ENCODE measurements around the gene SHD.
"Not testable (repeated sequence)": the region's sequence is repeated elsewhere in the genome, so short reads cannot be mapped to it uniquely, and the experiment has no call there.

Gene SHD, protein sequence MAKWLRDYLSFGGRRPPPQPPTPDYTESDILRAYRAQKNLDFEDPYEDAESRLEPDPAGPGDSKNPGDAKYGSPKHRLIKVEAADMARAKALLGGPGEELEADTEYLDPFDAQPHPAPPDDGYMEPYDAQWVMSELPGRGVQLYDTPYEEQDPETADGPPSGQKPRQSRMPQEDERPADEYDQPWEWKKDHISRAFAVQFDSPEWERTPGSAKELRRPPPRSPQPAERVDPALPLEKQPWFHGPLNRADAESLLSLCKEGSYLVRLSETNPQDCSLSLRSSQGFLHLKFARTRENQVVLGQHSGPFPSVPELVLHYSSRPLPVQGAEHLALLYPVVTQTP

DNA sequence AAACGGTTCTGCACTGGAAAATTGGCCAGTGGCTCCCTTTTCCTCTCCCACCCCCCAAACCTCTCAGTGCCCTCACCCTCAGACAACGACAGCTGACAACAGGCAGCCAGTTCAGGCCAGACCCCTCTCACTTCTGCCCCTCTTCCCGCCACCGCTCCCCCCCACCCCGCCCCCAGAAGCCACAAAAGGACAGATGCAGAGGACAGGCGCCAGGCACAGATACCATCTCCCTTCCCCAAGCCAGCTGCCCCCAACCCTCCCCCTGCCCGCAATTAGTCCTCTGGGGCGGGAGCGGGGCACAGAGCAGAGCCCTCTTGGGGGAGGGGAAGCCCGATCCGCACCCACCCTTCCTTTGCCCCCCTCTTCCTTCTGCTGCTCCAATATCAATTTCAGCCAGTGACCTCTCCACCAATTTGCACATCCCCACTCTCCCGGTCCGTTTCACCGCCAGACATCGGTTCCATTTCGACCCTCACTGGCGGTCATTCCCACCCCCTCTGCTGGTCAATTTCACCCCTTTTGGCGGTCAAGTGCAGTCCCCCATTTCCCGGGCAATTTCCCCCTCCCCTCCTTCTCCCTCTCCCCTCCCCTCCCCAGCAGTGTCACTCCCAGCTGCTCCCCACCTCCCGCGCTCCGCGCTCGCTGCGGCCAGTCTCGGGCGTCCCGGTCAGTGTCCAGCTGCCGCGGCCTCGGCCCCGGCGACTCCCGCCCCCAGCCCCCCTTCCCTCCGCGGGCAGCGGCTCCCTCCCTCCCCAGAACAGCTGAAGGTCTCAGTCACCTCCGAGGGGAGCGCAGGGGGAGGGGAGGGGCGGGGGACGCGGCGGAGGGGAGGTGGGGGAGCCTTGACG, at the start of gene SHD:
SHD (plus strand) TSS at position 848 of the 848 bp plus-strand sequence. CDS start 798 bp downstream, outside the sequence.
- no peak for DNase-seq (ENCODE audit: low spot score)

DNA sequence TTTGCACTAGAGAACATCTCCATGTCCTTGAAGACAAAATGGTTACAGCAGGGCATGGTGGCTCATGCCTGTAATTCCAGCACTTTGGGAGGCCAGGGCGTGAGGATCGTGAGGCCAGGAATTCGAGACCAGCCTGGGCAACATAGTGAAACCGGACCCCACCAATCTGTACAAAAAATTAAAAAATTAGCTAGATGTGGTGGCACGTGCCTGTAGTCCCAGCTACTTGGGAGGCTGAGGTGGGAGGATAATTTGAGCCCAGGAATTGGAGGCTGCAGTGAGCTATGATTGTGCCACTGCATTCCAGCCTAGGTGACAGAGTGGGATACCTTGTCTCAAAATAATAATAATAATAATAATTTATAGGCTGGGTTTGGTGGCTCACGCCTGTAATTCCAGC, 48.8 kb upstream of the SHD start:
- DNase-seq (ENCODE audit: low spot score): not testable (repeated sequence)

DNA sequence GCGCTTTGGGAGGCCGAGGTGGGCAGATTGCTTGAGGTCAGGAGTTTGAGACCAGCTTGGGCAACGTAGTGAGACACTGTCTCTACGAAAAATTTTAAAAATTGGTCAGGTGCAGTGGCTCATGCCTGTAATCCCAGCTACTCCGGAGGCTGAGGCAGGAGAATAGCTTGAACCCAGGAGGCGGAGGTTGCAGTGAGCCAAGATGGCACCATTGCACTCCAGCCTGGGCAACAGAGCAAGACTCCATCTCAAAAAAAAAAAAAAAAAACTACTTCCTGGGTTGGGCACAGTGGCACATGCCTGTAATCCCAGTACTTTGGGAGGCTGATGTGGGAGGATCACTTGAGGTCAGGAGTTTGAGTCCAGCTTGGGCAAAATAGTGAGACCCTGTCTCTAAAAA, 47.5 kb upstream of the SHD start:
- not testable (repeated sequence) for DNase-seq (ENCODE audit: low spot score)

DNA sequence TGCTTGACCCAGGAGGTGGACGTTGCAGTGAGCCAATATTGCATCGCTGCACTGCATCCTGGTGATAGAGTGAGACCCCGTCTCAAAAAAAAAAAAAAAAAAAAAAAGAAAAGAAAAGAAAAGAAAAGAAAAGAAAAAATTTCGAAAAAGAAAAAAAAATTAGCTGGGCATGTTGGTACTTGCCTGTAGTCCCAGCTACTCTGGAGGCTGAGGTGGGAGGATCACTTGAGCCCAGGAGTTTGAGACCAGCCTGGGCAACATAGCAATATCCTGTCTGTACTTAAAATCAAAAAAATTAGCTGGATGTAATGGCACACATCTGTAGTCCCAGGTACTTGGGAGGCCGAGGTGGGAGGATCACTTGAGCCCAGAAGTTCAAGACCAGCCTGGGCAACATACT, 46.9 kb upstream of the SHD start:
- not testable (repeated sequence) for DNase-seq (ENCODE audit: low spot score)

DNA sequence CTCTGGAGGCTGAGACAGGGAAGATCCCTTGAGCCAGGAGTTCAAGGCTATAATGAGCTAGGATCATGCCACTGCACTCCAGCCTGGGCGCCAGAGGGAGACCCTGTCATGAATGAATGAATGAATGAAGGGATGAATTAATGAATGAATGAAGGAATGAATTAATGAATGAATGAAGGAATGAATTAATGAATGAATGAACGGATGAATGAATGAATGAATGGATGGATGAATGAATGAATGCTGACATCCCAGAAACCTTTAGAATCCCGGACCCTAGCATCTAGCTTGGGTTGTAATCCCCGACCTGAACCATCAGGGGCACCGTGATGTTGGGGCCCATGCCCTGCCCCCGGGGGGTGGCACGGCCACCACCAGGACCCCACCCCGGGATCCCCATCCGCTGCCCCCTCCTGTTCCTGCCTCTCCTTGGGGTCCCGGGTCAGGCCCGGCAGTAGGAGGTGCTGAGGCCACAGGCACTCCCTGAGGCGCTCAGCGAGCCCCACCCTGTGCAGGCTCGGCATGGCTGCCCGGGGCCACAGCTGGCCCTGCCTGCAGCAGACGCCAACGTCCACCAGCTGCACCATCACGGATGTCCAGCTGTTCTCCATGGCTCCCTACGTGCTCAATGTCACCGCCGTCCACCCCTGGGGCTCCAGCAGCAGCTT, 46.3 kb upstream of the SHD start:
- no peak for DNase-seq (ENCODE audit: low spot score)

DNA sequence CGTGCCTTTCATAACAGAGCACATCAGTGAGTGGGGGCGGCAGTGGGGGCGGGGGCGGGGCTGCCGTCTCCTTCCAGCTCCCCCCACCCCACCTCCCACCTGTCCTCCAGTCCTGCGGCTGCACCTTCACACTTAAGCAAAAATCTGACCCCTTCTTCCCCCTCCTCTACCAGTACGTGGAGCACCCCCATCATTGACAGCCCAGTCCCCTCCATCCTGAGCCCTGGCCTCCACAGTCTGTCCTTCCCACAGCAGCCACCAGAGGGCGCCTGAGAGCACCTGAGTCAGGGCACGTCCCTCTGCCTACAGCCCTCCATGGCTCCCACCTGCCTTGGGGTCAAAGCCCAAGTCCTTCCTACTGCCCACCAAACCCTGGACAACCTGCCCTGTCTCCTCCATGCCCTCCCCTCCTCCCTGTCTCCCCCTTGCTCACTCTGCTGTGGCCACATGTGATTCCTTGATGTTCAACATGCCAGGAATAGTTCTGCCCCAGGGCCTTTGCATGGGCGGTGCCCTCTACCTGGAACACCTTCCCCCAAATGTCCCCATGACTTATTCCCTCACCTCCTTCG, 45.7 kb upstream of the SHD start:
- no peak for DNase-seq (ENCODE audit: low spot score)

DNA sequence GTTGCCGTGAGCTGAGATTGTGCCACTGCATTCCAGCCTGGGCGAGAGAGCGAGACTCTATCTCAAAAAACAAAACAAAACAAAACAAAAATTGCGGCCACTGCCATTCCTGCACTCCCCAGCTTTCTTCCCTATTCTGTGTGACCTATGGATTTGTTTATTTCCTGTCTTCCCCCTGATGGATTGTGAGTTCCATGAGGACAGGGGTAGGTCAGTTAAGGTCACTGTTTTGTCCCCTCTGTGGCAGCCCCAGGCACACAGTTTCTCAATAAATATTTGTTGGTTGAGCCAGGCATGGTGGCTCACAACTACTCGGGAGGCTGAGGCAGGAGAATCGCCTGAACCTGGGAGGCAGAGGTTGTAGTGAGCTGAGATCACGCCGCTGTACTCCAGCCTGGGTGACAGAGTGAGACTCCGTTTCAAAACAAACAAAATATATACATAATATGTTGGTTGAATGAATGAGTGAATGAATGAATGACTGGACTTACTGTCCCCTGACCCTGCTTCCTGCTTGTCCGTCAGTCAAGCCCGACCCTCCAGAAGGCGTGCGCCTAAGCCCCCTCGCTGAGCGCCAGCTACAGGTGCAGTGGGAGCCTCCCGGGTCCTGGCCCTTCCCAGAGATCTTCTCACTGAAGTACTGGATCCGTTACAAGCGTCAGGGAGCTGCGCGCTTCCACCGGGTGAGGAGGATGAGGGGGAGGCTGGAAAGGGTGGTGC, 44.8 kb upstream of the SHD start:
- DNase-seq (ENCODE audit: low spot score): no peak

DNA sequence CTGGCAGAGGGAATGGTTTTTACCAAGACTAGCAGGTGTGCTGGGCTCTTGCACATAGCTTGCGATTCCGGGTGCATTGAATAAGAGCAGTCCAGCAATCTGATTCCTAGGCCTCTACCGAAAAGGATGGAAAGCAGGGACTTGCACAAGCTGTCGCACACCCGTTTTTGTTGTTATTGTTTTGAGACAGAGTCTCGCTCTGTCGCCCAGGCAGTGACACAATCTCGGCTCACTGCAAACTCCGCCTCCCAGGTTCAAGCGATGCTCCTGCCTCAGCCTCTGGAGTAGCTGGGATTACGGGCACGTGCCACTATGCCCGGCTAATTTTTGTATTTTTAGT, 44.2 kb upstream of the SHD start:
- DNase-seq (ENCODE audit: low spot score): no peak

DNA sequence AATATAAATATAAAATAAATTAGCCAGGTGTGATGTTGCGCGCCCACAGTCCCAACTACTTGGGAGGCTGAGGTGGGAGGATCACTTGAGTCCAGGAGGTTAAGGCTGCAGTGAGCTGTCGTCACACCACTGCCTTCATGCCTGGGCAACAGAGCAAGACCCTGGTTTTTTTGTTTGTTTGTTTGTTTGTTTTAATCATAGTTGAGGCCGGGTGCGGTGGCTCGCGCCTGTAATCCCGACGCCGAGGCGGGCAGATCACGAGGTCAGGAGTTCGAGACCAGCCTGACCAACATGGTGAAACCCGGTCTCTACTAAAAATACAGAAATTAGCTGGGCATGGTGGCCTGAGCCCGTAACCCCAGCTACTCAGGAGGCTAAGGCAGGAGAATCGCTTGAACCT, 41.6 kb upstream of the SHD start:
- DNase-seq (ENCODE audit: low spot score): not testable (repeated sequence)

DNA sequence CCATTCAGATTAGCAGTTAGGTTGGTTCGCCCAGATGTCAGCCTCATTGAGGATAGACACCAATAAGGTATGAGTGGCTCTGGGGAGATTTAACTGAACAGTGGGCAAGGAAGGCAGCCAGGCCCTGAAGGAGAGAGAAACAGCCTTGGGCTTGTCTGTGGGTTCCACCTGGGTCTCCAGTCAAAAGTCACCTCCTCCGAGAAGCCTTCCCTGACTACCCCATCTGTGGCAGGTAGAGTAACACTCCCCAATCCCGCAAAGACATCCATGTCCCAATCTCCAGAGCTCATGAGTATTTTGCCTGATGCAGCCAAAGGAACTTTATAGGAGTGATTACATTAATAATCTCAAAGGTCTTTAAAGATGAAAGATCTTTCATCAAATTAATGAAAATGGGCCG, 40.2 kb upstream of the SHD start:
- no peak for DNase-seq (ENCODE audit: low spot score)

DNA sequence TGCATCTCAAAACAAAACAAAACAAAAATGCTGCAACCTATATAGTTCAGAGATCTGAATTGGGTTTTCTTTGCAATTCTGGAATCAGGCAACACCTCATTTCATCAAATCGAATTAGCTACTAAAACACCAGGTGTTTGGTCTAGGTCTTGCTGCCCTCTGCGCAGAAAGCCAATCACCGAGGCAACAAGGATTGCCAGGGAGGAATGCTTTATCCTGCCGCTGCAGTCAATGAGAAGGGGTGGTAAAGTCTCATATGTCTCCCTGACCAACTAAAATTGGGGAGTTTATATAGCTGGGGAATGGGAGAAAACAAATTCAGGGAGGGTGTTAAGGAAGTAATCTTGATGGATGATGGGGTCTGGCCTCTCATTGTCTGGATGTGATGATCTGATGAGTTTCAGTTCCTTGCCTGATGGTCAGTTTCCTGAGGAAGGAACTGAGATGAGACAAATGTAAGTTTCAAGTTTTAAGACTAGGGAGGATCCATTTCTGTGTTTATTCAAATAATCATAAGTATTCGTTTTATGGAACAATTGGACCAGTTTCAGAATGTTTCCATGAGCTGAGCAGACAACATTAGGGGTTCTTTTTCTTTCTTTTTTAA, 37.1 kb upstream of the SHD start:
- no peak for DNase-seq (ENCODE audit: low spot score)

DNA sequence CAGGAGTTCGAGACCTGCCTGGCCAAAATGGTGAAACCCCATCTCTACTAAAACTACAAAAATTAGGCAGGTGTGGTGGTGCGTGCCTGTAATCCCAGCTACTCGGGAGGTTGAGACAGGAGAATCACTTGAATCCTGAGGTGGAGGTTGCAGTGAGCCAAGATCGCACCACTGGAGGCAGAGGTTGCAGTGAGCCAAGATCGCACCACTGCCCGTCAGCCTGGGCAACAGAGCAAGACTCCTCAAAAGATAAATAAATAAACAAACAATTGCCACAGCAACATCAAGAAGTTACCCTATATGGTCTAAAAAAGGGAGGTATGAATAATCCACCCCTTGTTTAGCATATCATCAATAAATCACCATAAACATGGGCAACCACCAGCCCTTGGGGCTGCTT, 33.1 kb upstream of the SHD start:
- DNase-seq (ENCODE audit: low spot score): not testable (repeated sequence)

DNA sequence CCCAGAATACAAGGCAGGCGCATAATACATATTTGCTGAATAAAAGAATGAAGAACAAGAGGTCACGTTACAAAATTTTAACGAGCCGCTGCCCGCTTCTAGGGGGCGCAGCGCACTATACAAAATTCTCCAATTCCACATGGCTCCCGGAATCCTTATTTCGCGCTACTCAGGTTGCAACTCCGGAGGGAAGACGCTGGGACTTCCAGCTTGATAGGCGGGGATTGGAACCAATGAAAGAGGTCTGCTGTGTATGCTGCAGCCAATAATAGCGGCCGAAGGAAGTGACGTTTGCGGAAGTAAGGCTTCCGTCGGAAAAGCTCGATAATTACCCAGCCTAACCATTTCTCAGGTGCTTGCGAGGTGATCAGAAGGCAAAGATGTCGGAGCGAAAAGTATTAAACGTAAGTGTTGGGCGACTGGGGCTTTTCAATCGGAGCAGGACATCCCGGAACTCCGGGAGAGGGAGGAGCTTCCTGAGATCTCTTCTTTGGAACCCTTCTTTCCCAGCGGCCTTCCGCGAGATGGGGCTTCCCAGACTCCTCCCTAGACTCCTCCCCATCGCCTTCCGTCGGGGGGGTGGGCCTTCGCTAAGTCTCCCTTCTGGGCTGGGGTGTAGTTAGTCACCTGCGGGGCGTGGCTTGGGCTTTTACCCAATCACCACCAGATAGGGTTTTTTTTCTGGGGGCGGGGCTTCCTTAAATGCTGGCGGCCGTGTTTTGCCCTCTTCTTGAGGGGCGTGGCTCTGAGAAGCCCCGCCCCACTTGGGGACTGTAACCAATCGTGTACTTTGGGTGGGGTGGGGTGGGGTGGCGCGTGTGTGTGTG, 32.1 kb upstream of the SHD start, which contains the start of gene YJU2:
YJU2 (plus strand) TSS at position 314 of the 827 bp plus-strand sequence; CDS start at position 381, 67 bp downstream.
- peak; percentile 100 for DNase-seq (ENCODE audit: low spot score)

DNA sequence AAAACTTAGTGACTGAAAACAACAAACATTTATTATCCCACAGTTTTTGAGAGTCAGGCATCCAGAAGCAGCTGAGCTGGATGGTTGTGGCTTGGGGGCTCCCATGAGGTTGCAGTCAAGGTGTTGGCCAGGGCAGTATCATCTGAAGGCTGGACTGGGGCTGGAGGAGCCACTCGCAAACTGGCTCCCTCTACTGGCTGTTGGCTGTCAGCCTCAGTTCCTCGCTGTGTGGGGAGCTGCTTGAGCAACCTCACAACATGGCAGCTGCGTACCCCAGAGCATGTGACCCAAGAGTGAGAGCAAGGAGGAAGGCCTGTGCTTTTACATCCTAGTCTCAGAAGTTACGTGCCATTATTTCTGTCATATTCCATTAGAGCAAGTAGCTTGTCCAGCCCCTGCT, 22.5 kb upstream of the SHD start:
- DNase-seq (ENCODE audit: low spot score): no peak

DNA sequence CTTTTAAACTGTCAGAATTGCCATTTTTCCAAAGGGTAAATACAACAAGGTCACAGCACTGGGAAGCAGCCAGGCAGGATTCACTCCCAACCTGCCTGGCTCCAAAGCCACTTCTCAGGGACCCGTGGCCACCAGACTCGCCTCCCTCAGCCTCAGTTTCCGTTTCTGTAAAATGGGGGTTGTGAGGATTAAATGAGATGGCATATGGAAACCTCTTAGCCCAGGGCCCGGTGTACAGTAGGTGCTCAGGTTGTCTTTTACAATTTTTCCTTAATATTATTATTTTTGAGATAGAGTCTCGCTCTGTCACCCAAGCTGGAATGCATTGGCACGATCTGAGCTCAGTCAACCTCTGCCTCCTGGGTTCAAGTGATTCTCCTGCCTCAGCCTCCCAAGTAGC, 22.0 kb upstream of the SHD start:
- DNase-seq (ENCODE audit: low spot score): no peak

DNA sequence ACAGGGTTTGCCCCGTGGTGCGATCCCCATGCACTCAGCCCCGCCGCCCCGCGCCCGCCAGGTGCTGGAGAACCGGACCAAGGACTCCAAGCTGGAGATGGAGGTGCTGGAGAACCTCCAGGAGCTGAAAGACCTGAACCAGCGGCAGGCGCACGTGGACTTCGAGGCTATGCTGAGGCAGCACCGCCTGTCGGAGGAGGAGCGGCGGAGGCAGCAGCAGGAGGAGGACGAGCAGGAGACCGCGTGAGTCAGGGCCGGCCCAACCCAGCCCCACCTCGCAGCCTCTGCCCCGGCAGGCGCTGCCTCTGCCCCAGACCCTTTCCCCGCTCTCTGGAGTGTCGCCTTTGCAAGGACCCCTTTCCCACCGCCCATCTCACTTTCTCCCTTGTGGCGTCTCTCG, 20.9 kb upstream of the SHD start:
- no peak for DNase-seq (ENCODE audit: low spot score)

DNA sequence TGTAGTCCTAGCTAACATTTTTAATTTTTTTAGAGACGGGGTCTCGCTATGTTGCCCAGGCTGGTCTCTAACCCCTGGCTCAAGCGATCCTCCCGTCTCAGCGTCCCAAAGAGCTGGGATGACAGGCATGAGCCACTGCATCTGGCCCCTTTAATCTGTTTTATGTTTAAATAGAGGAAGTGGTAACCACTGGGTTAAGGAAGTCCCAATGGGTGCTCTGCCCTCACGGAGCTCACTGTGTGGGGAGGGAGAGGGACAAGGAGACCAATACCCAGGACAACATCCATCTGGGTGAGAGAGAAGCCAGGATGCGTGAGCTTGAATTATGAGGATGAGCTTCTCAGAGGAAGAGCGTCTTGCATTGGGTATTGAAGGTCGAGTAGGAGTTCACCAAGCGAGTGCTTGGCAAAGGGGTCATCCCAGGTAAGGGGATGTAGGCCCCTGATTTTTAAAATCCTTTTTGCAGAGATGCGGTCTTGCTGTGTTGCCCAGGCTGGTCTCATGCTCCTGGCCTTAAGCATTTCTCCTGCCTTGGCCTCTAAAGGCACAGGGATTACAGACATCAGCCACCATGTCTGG, 18.4 kb upstream of the SHD start:
- no peak for DNase-seq (ENCODE audit: low spot score)

DNA sequence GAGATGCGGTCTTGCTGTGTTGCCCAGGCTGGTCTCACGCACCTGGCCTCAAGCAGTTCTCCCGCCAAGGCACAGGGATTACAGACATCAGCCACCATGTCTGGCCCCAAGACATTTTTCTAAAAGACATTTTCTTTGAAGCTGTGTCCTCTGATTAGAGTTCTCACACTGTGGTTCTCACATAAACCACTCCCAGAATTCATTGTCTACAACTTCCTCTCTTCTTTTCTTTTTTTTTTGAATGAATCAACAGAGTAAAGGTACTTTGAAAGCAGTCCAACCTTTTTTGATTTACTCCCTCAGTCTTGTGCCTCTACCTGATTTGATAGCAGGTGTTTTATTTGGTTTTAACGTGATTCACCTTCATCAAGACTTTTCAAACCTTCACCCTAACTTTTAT, 14.3 kb upstream of the SHD start:
- DNase-seq (ENCODE audit: low spot score): no peak

DNA sequence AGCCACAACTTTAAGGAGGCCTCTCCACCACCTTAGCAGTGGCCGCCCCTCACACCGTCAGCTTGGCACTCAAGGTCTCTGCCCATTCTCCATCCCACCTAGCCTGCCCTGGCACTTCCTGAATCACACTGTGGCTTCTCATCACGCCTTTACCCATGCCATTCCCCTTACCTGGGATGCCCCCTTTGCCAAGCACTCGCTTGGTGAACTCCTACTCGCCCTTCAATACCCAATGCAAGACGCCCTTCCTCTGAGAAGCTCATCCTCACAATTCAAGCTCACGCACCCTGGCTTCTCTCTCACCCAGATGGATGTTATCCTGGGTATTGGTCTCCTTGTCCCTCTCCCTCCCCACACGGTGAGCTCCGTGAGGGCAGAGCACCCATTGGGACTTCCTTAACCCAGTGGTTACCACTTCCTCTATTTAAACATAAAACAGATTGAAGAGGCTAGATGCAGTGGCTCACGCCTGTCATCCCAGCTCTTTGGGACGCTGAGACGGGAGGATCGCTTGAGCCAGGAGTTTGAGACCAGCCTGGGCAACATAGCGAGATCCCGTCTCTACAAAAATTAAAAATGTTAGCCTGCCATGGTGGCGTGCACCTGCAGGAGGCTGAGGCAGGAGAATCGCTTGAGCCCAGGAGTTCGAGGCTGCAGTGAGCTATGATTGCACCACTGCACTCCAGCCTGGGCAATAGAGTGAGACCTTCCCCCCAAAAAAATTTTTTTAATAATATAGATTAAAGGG, 12.6 kb upstream of the SHD start:
- no peak for DNase-seq (ENCODE audit: low spot score)
